ENCODE measurements around the gene SGF29.
"Not testable (repeated sequence)": the region's sequence is repeated elsewhere in the genome, so short reads cannot be mapped to it uniquely, and the experiment has no call there.

Gene SGF29

GRCh38 chr16:28566233-28566925, 12.7 kb downstream of the SGF29 start:
- DNase-seq (ENCODE audit: low read depth): not testable (repeated sequence)

- DNase-seq (ENCODE audit: low read depth): no peak
Measured at GRCh38 chr16:28567292-28567691, 13.6 kb downstream of the SGF29 start.

- no peak for DNase-seq (ENCODE audit: low read depth)
Measured at GRCh38 chr16:28569021-28569420, 15.3 kb downstream of the SGF29 start.

GRCh38 chr16:28569968-28570752, 16.4 kb downstream of the SGF29 start:
- DNase-seq (ENCODE audit: low read depth): no peak

GRCh38 chr16:28572696-28573510, 19.2 kb downstream of the SGF29 start:
- no peak for DNase-seq (ENCODE audit: low read depth)

- DNase-seq (ENCODE audit: low read depth): no peak
Measured at GRCh38 chr16:28573738-28574718, 20.3 kb downstream of the SGF29 start.

GRCh38 chr16:28574925-28575324, 21.2 kb downstream of the SGF29 start:
- no peak for DNase-seq (ENCODE audit: low read depth)

GRCh38 chr16:28575446-28576109, 21.9 kb downstream of the SGF29 start:
- DNase-seq (ENCODE audit: low read depth): no peak

- no peak for DNase-seq (ENCODE audit: low read depth)
Measured at GRCh38 chr16:28580726-28581315, 27.1 kb downstream of the SGF29 start.

GRCh38 chr16:28585674-28586073, 32.0 kb downstream of the SGF29 start:
- no peak for DNase-seq (ENCODE audit: low read depth)

GRCh38 chr16:28586466-28586865, 32.7 kb downstream of the SGF29 start:
- DNase-seq (ENCODE audit: low read depth): no peak

- no peak for DNase-seq (ENCODE audit: low read depth)
Measured at GRCh38 chr16:28587386-28587785, 33.7 kb downstream of the SGF29 start.

- DNase-seq (ENCODE audit: low read depth): no peak
Measured at GRCh38 chr16:28589069-28589468, 35.3 kb downstream of the SGF29 start.

- DNase-seq (ENCODE audit: low read depth): no peak
Measured at GRCh38 chr16:28589930-28590329, 36.2 kb downstream of the SGF29 start.

- DNase-seq (ENCODE audit: low read depth): no peak
Measured at GRCh38 chr16:28590384-28591340, 36.9 kb downstream of the SGF29 start.

GRCh38 chr16:28591355-28591754, 37.6 kb downstream of the SGF29 start:
- no peak for DNase-seq (ENCODE audit: low read depth)

GRCh38 chr16:28592511-28592910, 38.8 kb downstream of the SGF29 start:
- DNase-seq (ENCODE audit: low read depth): no peak

GRCh38 chr16:28592979-28593553, 39.3 kb downstream of the SGF29 start:
- DNase-seq (ENCODE audit: low read depth): no peak

- not testable (repeated sequence) for DNase-seq (ENCODE audit: low read depth)
Measured at GRCh38 chr16:28595451-28595850, 41.7 kb downstream of the SGF29 start.

Measured in stimulated activated CD8-positive, alpha-beta memory T cell treated with anti-CD3 and anti-CD28 coated beads, Interleukin-15, amount 100 ng/mL, for 1 hour (primary cell).